DMS53 treated with DMSO at 0.1 percent for 48 hours (cell line): ENCODE measurements around the gene VIP.

Experiments used
- DNase-seq: peaks from one replicate; lab custom pipeline; 2025; ENCODE audit not compliant: unreplicated experiment; lab: John Stamatoyannopoulos, UW

VIP gene

DNA sequence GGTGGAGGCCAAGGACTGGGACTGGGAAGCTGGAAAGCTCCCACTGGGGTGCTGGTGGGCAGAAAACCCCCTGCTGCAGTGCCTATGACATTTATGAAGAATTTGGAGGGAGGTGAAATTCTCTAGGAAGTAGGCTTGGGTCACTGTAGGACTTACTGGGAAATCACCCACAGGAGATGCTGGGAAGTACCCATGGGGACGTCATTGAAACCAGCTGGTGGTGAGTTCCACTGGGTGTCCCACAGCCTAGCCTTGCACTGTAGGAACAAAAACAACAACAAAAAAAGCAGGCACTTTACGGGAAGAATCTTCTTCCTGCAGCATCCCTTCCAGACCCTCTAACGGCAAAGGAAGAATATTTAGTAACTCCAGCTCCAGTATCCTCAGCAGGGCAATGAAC, 26.2 kb downstream of the VIP start:
- DNase-seq, result no peak

DNA sequence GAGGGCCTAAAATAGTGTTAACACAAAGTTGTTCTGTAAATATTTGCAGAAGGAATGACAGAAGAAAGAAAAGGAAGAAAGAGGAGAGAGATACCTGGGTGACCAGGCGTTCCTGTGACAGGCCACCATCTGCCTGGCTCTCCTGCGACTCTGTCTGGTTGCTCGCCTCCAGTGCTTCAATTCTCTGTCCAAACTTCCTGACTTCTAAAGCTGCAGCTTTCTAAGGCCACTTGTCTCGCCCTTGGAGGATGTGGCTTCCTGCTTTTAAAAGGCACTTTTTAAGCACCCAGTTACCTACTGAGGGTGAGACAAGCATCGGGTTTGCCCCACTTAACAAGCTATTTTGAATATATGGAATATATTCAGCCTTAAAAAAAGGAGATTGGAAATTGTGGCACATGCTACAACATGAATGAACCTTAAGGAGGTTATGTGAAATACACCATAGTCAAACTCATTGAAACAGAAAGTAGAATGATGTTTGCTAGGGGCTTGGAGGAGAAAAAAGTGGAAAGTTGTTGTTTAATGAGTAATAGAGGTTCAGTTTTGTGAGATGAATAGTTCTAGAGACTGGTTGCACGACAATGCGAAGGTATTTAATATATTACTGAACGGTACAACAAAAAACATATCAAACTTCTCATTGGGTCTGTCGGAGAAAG, 32.8 kb downstream of the VIP start:
- DNase-seq, result peak; percentile 4

DNA sequence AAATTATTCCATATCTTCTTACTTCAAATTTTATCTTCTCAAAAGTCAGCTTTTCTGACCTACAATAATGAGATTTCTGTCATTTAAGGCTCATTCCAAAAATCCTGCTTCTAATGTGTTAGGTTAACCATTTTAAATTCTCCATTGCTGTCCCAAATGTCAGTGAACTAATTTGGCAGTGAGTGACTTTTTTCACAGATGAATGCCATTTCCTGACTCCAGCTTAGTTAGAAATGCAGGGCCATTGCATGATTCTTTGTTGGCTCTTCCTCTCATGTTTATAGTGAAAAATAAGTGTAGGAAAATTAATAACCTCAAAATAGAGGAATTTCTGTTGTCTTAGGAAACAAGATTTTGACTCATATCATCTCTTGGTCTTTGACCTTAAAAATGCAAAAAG, 44.1 kb downstream of the VIP start:
- no peak for DNase-seq

DNA sequence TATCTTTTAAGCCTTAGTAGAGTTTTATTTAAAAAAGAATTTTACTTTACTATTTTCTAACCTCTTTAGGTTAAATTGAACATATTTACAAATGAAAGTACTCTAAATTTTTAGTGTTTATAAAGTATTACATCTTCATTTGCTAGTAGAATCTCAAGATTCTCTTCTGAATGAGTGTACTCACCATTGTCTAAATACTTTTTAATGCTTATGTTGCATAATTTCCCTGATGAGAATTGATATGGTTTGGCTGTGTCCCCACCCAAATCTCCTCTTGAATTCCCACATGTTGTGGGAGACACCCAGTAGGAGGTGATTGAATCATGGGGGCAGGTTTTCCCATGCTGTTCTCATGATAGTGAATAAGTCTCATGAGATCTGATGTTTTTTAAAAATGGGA, 53.6 kb downstream of the VIP start:
- DNase-seq, result no peak
